Measurements from ENCODE around the gene UNC5B.
"Not testable (repeated sequence)": the region's sequence is repeated elsewhere in the genome, so short reads cannot be mapped to it uniquely, and the experiment has no call there.

DNA sequence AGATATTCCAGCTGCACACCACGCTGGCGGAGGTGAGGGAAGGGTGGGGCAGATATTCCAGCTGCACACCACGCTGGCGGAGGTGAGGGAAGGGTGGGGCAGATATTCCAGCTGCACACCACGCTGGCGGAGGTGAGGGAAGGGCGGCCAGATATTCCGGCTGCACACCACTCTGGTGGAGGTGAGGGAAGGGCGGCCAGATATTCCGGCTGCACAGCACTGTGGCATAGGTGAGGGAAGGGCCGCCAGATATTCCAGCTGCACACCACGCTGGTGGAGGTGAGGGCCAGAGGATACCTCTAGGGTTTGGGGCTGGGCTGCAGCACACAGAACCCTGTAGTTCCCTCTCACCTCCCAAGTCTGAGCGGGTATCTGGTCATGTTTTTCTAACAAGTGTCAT, 84.4 kb downstream of the UNC5B start:
- TF ChIP-seq, protein P1, sequence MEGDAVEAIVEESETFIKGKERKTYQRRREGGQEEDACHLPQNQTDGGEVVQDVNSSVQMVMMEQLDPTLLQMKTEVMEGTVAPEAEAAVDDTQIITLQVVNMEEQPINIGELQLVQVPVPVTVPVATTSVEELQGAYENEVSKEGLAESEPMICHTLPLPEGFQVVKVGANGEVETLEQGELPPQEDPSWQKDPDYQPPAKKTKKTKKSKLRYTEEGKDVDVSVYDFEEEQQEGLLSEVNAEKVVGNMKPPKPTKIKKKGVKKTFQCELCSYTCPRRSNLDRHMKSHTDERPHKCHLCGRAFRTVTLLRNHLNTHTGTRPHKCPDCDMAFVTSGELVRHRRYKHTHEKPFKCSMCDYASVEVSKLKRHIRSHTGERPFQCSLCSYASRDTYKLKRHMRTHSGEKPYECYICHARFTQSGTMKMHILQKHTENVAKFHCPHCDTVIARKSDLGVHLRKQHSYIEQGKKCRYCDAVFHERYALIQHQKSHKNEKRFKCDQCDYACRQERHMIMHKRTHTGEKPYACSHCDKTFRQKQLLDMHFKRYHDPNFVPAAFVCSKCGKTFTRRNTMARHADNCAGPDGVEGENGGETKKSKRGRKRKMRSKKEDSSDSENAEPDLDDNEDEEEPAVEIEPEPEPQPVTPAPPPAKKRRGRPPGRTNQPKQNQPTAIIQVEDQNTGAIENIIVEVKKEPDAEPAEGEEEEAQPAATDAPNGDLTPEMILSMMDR (IDR thresholded peaks at IDR 0.05) = not testable (repeated sequence)
- TF ChIP-seq POLR2A (IDR thresholded peaks at IDR 0.05) = not testable (repeated sequence)
